Subcutaneous adipose tissue (tissue), 4 donors: ENCODE results near the gene PPP1R15A. TPM values are rescaled to one million over a fixed set of nuclear protein-coding genes. Genes with fewer than 3 reads are reported as not detected.

Experiments used
- CTCF ChIP-seq: fragments of 450-650 bp; IDR thresholded peaks from one replicate; pipeline ENCODE4 v1.5.1; 2016; ENCODE audit warnings: low read depth, mild to moderate bottlenecking, control low read depth, antibody characterized with exemption, moderate library complexity
- total RNA-seq, 4 donors: library from RNA; depleted of rRNA; stranded (reverse); fragments of >200 nt; gene quantifications; one replicate each; pipeline ENCODE4 v1.1.0, GENCODE V29; 2016

Gene PPP1R15A
- total RNA-seq, 4 donors from 2014 or later: 30.5 to 81.7 (median 48.3) TPM

GRCh38 chr19:48859711-48860572 is 12.3 kb upstream of the PPP1R15A start:
- no peak for TF ChIP-seq CTCF

GRCh38 chr19:48861313-48861712 is 10.9 kb upstream of the PPP1R15A start:
- no peak for TF ChIP-seq CTCF

- TF ChIP-seq CTCF: no peak
These were observed 9.4 kb upstream of the PPP1R15A start for GRCh38 chr19:48862827-48863226.

GRCh38 chr19:48866692-48867091 is 5.5 kb upstream of the PPP1R15A start:
- TF ChIP-seq CTCF: no peak

- TF ChIP-seq CTCF: no peak
These were observed 5.0 kb upstream of the PPP1R15A start for GRCh38 chr19:48867123-48867745.

- TF ChIP-seq CTCF: no peak
These were observed 4.5 kb upstream of the PPP1R15A start for GRCh38 chr19:48867746-48868113.

GRCh38 chr19:48868114-48868886 is 3.9 kb upstream of the PPP1R15A start, which contains the start of gene PLEKHA4:
TSS of gene PLEKHA4 (minus strand) at chr19:48868617. CDS start at chr19:48867620, 997 bp downstream.
- no peak for TF ChIP-seq CTCF
